22Rv1 (cell line): Measurements from ENCODE around the gene DTNB.

Source experiments
- H3K27ac ChIP-seq: fragments of 450-650 bp; 2 replicates; pipeline ENCODE4 v1.5.1; 2017
- CTCF ChIP-seq: fragments of 450-650 bp; IDR thresholded peaks from 2 replicates; pipeline ENCODE4 v1.5.1; 2017; ENCODE audit warnings: mild to moderate bottlenecking
- ZFX ChIP-seq: fragments of 450-650 bp; IDR thresholded peaks from 2 replicates; pipeline ENCODE4 v1.6.1; 2017; ENCODE audit warnings: antibody characterized with exemption, borderline replicate concordance

The DTNB gene

GRCh38 chr2:25623361-25623760, 50.0 kb downstream of the DTNB start:
- TF ChIP-seq ZFX = no peak
- TF ChIP-seq CTCF = no peak
- H3K27ac ChIP-seq = no peak overlapping the region

DNA sequence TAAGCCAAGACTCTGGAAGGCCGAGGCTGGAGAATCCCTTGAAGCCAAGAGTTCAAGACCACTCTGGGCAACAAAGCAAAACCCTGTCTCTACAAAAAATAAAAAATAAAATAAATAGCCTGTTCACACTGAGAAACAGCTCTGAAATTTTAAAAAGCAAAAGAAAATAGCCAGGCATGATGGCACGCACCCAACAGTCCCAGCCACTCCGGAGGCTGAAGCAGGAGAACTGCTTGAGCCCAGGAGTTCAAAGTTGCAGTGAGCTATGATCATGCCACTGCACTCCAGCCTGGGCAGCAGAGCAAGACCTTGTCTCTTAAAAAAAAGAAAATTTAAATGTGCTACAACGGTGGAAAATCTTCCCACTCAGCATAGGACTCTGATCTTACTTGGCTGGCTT, 52.7 kb downstream of the DTNB start:
- H3K27ac ChIP-seq = no peak overlapping the region
- TF ChIP-seq CTCF = no peak
- TF ChIP-seq ZFX = no peak

DNA sequence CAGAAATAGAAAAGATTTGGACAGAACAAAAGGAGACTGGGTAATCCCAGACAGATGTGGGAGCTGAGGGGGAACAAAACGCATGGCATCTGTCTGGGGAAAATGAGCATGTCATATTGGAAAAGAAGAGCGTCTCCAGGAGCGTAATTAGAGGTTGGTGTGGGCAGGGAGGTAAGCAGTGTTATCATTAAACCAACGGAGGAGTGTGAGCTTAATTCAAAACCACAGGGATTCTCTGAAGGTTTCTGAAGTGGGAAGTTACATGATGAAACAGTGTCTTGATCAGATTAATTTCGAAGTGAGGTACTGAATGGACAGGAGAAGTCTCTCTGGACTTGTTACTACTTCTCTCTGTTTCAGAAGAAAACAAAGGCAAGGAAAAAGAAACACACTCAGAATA, 53.3 kb downstream of the DTNB start:
- TF ChIP-seq CTCF (no peak), ZFX (no peak)
- H3K27ac ChIP-seq = no peak overlapping the region

- peak overlapping the region; percentile 48 for H3K27ac ChIP-seq
- no peak for TF ChIP-seq ZFX
- no peak for TF ChIP-seq CTCF
These were observed 54.2 kb downstream of the DTNB start for GRCh38 chr2:25619185-25619584.

GRCh38 chr2:25618676-25619075, 54.7 kb downstream of the DTNB start:
- H3K27ac ChIP-seq = peak overlapping the region; percentile 48
- no peak for TF ChIP-seq ZFX
- no peak for TF ChIP-seq CTCF

DNA sequence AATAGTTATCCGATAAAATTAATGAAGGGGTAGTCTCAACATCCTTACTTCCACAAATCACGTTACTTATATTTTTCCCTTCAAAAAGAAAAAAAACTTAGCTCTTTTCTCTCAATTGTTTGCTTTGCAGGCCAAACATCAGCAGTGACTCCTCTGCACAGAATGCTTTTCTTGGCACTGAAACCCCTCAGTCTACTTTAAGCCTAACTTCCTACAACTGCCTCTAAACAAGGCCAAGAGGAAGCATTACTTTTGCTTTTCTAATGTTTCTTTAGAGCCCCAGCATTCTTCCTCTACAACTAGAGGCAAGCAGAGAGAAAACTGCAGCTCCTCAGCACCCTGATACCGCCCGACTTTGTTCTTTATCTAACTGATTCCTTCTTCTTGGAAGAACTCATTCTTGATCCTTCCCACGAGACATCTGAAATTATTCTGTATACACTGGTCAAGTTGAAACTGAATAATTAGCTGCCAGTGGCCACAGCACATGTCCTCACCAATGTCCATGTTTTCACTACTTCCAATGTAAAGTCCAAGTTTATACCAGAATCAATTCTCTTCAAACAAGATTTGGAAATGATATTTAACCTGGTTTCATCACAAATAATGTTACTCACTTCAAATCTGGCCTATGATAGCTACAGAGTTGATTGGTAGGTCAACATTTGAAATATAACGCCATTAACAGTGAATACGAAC, 55.3 kb downstream of the DTNB start:
- H3K27ac ChIP-seq = peak overlapping the region; percentile 48
- no peak for TF ChIP-seq ZFX
- TF ChIP-seq CTCF = no peak

GRCh38 chr2:25615920-25616319, 57.5 kb downstream of the DTNB start:
- TF ChIP-seq CTCF (no peak), ZFX (no peak)
- no peak overlapping the region for H3K27ac ChIP-seq
